Measurements from ENCODE around the gene PLCB1. TPM values are rescaled to one million over a fixed set of nuclear protein-coding genes. Genes with fewer than 3 reads are reported as not detected.

The PLCB1 gene
- total and polyA plus RNA-seq, 2 experiments from 2014 or later: 14.9 to 20.7 TPM

DNA sequence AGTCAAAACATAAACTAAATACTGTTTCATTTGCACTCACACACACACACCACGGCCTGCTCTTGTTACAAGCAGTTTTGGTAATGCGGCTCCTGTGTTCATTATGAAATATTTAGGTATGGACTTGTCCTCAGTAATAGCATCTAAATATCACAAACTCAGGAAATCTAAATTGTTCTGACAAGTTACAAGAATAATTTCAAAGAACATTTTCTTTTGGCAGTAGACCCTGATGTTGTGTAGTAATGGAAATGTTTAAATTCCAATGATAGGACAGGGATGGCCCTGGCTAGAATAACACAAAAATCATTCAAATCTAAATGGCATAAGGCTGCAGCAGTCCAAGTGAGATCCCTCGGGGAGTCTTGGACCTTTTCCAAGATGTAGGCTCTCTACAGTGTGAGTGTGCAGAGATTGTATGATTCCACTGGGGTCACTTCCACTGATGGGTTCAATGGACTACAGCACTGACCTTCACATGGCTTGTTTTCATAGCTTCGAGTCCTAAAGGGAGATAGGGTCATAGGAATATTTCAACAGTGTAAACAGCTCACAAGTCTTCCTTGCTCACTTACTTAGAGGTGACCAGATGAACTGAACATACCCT is 726.2 kb downstream of the PLCB1 start:
- H2AFZ ChIP-seq: no peak overlapping the region
- no peak overlapping the region for H3K4me3 Mint-ChIP-seq
- H3K4me2 ChIP-seq: no peak overlapping the region
- no peaks in the 10 kb centered on the region for H3F3A ChIP-seq (replicated peaks; ENCODE audit: low read depth)
- peaks cover 8% of the 10 kb centered on the region for H3K4me1 Mint-ChIP-seq
- no peak for DNase-seq (ENCODE audit: low spot score)
- H3K36me3 ChIP-seq (ENCODE audit: insufficient read depth): no peaks in the 10 kb centered on the region
- H3K4me3 ChIP-seq: no peak overlapping the region
- H3K9me2 ChIP-seq (ENCODE audit: insufficient read depth): no peaks in the 10 kb centered on the region
- no peaks in the 10 kb centered on the region for H4K20me1 ChIP-seq (replicated peaks; ENCODE audit: insufficient read depth)
- H3K27ac Mint-ChIP-seq: no peak overlapping the region
- peaks cover 6% of the 10 kb centered on the region; the same call in 1 of the 3 replicates for H3K36me3 Mint-ChIP-seq (ENCODE audit: low read depth)
- H3K27me3 ChIP-seq (ENCODE audit: insufficient read depth): no peaks in the 10 kb centered on the region
- no peak for ATAC-seq
- TF ChIP-seq, protein P1, sequence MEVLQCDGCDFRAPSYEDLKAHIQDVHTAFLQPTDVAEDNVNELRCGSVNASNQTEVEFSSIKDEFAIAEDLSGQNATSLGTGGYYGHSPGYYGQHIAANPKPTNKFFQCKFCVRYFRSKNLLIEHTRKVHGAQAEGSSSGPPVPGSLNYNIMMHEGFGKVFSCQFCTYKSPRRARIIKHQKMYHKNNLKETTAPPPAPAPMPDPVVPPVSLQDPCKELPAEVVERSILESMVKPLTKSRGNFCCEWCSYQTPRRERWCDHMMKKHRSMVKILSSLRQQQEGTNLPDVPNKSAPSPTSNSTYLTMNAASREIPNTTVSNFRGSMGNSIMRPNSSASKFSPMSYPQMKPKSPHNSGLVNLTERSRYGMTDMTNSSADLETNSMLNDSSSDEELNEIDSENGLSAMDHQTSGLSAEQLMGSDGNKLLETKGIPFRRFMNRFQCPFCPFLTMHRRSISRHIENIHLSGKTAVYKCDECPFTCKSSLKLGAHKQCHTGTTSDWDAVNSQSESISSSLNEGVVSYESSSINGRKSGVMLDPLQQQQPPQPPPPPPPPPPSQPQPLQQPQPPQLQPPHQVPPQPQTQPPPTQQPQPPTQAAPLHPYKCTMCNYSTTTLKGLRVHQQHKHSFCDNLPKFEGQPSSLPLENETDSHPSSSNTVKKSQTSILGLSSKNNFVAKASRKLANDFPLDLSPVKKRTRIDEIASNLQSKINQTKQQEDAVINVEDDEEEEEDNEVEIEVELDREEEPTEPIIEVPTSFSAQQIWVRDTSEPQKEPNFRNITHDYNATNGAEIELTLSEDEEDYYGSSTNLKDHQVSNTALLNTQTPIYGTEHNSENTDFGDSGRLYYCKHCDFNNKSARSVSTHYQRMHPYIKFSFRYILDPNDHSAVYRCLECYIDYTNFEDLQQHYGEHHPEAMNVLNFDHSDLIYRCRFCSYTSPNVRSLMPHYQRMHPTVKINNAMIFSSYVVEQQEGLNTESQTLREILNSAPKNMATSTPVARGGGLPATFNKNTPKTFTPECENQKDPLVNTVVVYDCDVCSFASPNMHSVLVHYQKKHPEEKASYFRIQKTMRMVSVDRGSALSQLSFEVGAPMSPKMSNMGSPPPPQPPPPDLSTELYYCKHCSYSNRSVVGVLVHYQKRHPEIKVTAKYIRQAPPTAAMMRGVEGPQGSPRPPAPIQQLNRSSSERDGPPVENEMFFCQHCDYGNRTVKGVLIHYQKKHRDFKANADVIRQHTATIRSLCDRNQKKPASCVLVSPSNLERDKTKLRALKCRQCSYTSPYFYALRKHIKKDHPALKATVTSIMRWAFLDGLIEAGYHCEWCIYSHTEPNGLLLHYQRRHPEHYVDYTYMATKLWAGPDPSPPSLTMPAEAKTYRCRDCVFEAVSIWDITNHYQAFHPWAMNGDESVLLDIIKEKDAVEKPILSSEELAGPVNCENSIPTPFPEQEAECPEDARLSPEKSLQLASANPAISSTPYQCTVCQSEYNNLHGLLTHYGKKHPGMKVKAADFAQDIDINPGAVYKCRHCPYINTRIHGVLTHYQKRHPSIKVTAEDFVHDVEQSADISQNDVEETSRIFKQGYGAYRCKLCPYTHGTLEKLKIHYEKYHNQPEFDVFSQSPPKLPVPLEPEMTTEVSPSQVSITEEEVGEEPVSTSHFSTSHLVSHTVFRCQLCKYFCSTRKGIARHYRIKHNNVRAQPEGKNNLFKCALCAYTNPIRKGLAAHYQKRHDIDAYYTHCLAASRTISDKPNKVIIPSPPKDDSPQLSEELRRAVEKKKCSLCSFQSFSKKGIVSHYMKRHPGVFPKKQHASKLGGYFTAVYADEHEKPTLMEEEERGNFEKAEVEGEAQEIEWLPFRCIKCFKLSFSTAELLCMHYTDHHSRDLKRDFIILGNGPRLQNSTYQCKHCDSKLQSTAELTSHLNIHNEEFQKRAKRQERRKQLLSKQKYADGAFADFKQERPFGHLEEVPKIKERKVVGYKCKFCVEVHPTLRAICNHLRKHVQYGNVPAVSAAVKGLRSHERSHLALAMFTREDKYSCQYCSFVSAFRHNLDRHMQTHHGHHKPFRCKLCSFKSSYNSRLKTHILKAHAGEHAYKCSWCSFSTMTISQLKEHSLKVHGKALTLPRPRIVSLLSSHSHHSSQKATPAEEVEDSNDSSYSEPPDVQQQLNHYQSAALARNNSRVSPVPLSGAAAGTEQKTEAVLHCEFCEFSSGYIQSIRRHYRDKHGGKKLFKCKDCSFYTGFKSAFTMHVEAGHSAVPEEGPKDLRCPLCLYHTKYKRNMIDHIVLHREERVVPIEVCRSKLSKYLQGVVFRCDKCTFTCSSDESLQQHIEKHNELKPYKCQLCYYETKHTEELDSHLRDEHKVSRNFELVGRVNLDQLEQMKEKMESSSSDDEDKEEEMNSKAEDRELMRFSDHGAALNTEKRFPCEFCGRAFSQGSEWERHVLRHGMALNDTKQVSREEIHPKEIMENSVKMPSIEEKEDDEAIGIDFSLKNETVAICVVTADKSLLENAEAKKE (CRISPR knock-in tag; IDR thresholded peaks at IDR 0.05): no peak
- TF ChIP-seq ZNF331 (CRISPR knock-in tag; IDR thresholded peaks at IDR 0.05; ENCODE audit: low read depth) (no peak), EZH2phosphoT487 (IDR thresholded peaks at IDR 0.05; ENCODE audit: unreplicated experiment) (no peak), JUNB (IDR thresholded peaks at IDR 0.05; ENCODE audit: unreplicated experiment) (no peak)
- peaks cover 14% of the 10 kb centered on the region for H3K4me1 ChIP-seq (ENCODE audit: insufficient read depth)
- H3K79me2 ChIP-seq (replicated peaks; ENCODE audit: insufficient read depth): no peaks in the 10 kb centered on the region
- no peaks in the 10 kb centered on the region for H3K27me3 Mint-ChIP-seq (ENCODE audit: insufficient read depth, low read depth, poor library complexity)
- H3K27ac ChIP-seq (ENCODE audit: low read depth): no peak overlapping the region
- H3K9me3 Mint-ChIP-seq: peaks cover 8% of the 10 kb centered on the region; the same call in 1 of the 3 replicates

DNA sequence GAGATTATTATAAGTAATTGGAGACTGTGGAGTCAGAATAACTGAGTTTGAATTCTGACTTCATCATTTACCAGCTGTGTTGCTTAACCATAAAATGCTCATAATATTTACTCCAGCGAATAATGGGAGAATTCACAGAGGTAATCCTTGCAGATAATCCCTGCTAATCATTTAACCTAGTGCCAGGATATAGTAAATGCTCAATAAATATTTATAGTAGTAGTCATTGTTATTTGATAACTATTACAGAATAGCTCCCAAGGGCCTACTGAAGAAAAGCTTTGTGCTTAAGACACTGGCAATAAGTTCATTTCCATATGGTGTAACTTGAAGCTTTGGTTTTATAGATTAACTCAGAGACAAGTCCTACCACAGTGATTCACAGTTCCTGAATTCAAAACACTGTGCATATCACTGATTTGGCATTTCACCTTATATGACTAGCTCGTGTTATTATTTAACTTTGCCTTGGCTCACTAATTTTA is 728.0 kb downstream of the PLCB1 start:
- H3K9me3 Mint-ChIP-seq: peaks cover 8% of the 10 kb centered on the region; the same call in 1 of the 3 replicates
- no peak overlapping the region for H3K27ac Mint-ChIP-seq
- H3K4me2 ChIP-seq: no peak overlapping the region
- H3K27me3 Mint-ChIP-seq (ENCODE audit: insufficient read depth, low read depth, poor library complexity): no peaks in the 10 kb centered on the region
- no peaks in the 10 kb centered on the region for H4K20me1 ChIP-seq (replicated peaks; ENCODE audit: insufficient read depth)
- H3K27me3 ChIP-seq (ENCODE audit: insufficient read depth): no peaks in the 10 kb centered on the region
- peaks cover 11% of the 10 kb centered on the region; the same call in 2 of the 3 replicates for H3K4me1 Mint-ChIP-seq
- ATAC-seq (no peak), DNase-seq (ENCODE audit: low spot score) (no peak)
- H3K79me2 ChIP-seq (replicated peaks; ENCODE audit: insufficient read depth): no peaks in the 10 kb centered on the region
- no peak overlapping the region for H3K27ac ChIP-seq (ENCODE audit: low read depth)
- H3K36me3 Mint-ChIP-seq (ENCODE audit: low read depth): peaks cover 6% of the 10 kb centered on the region; the same call in 1 of the 3 replicates
- peaks cover 8% of the 10 kb centered on the region; the same call in 1 of the 2 replicates for H3K4me1 ChIP-seq (ENCODE audit: insufficient read depth)
- no peaks in the 10 kb centered on the region for H3K36me3 ChIP-seq (ENCODE audit: insufficient read depth)
- H3K4me3 ChIP-seq: no peak overlapping the region
- H3F3A ChIP-seq (replicated peaks; ENCODE audit: low read depth): no peaks in the 10 kb centered on the region
- H2AFZ ChIP-seq: no peak overlapping the region
- no peak overlapping the region for H3K4me3 Mint-ChIP-seq
- no peaks in the 10 kb centered on the region for H3K9me2 ChIP-seq (ENCODE audit: insufficient read depth)
- TF ChIP-seq, protein P1 (CRISPR knock-in tag; IDR thresholded peaks at IDR 0.05): no peak
